HG02840 (cell line): ENCODE results near the gene EHMT1.
"Not testable (repeated sequence)": the region's sequence is repeated elsewhere in the genome, so short reads cannot be mapped to it uniquely, and the experiment has no call there.

Experiments used
- ATAC-seq: cut with Tn5 transposase; IDR thresholded peaks from one replicate; pipeline ENCODE4 v1.9.1; 2021; ENCODE audit warnings: mild to moderate bottlenecking, moderate library complexity, moderate number of reproducible peaks; ENCODE audit not compliant: unreplicated experiment, low FRiP score

Gene EHMT1

DNA sequence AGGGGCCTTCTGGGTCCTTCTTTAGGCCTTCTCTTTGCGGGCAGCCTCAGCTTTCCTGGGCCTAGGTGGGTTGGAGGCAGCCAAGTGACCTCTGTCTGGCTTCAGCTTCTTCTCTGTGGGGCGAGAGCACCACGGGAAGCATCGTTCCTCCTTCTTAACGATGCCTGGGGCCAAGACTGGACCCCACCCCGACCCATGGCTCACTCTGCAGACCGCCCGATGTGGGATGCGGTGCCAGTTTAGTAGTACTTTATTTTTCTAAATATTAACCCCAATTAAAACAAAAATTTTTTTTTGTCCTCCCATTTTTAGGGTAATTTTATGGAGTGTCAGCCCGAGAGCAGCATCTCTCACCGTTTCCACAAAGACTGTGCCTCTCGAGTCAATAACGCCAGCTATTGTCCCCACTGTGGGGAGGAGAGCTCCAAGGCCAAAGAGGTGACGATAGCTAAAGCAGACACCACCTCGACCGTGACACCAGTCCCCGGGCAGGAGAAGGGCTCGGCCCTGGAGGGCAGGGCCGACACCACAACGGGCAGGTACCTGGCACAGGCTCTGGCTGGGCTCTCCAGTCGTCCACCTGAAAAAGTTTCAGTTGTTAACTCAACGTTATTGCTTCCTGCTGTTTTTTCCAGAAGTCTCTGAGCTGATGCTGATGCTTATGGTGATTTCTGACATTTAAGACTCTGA is 157.6 kb downstream of the EHMT1 start:
- ATAC-seq: no peak

GRCh38 chr9:137777761-137778160 is 159.0 kb downstream of the EHMT1 start:
- ATAC-seq: no peak

DNA sequence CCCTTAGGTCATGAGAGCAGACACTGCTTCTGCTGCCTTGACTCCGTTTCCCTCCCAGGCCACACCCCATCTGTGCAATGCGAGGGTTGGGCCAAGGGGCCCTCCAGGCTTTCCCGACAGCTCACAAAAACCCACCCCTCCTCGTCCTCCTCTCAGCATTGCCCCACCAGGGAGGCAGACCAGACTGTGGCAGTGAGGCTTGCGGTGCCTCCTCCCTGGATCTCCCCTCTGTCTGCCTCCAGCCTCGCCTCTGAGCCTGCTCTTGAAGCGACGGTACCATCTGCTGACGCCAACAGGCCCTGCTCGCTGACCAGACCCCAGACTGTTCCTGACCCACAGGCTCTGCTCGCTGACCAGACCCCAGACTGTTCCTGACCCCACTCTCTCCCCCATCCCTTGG is 159.5 kb downstream of the EHMT1 start:
- ATAC-seq: no peak

- ATAC-seq: no peak
These were observed 160.1 kb downstream of the EHMT1 start for GRCh38 chr9:137778914-137779313.

- ATAC-seq: not testable (repeated sequence)
These were observed 161.2 kb downstream of the EHMT1 start for GRCh38 chr9:137780031-137780430.

GRCh38 chr9:137781906-137782585 is 163.2 kb downstream of the EHMT1 start:
- ATAC-seq: no peak

GRCh38 chr9:137783521-137783920 is 164.7 kb downstream of the EHMT1 start:
- ATAC-seq: no peak

- no peak for ATAC-seq
These were observed 165.2 kb downstream of the EHMT1 start for GRCh38 chr9:137784046-137784445.

- ATAC-seq: no peak
These were observed 166.1 kb downstream of the EHMT1 start for GRCh38 chr9:137784641-137785513.

DNA sequence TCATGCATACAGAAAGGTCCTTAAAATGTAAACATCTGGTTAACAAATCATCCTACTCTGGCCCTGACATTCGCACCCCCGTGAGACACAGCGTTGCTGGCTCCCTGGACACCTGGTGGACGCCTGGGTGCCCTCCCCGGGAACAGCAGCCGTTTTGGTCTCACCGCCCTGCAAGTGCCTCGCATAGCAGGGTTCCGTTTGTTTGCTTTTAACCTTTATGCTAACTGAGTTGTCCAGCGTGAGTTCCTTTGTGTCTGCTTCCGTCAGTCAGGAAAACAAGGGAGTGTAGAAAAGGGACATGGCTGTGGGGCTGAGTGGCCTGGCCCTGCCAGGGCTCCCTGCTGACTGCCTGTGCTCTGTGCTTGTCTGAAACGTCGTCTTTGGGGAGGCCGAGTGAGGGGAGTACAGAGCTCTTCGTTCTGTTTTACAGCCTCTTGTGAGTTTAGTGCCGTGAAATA is 166.9 kb downstream of the EHMT1 start:
- no peak for ATAC-seq

- ATAC-seq: no peak
These were observed 167.7 kb downstream of the EHMT1 start for GRCh38 chr9:137786511-137786920.

- ATAC-seq: no peak
These were observed 168.6 kb downstream of the EHMT1 start for GRCh38 chr9:137787381-137787780.

GRCh38 chr9:137787786-137788505 is 169.1 kb downstream of the EHMT1 start:
- ATAC-seq: no peak

- ATAC-seq: no peak
These were observed 169.9 kb downstream of the EHMT1 start for GRCh38 chr9:137788561-137789294.

DNA sequence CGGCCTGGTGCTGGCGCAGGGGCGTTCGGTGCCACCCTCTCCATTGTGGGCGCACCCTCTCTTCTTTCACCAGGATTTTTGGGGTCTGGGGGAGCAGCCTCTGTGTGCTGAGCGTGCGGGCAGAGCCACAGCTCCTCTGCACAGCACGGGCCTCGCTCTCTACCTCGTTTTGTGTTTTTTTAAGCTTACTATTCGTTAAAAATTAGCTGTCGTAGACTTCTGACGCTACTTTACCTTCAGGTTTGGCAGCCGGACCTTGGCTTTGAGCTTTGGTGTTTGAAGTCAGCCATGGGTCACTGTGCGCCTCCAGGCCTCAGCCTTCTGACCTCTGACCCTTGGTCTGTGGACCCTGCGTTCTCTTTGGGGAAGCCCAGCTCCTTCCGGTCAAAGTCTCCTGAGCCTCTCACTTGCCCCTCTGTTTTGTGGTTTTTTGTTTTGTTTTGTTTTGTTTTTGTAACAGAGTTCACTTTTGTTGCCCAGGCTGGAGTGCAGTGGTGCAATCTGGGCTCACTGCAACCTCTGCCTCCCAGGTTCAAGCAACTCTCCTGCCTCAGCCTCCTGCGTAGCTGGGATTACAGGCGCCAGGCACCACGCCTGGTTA is 170.6 kb downstream of the EHMT1 start:
- no peak for ATAC-seq

DNA sequence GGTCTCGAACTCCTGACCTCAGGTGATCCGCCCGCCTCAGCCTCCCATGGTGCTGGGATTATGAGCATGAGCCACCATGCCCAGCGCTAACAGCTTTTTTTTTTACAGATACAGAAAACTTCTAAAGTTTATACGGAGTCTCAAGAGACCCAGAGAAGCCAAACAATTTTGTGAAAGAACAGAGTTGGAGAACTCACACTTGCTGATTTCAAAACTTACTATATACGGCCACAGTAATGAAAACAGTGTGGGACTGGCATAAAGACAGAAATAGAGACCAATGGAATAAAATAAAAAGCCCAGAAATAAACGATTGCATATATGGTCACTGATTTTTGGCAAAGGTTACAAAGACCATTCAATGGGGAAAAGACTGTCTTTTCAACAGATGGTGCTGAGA is 173.1 kb downstream of the EHMT1 start:
- ATAC-seq: no peak

- ATAC-seq: no peak
These were observed 174.5 kb downstream of the EHMT1 start for GRCh38 chr9:137793196-137793841.

GRCh38 chr9:137795156-137795666 is 176.4 kb downstream of the EHMT1 start:
- ATAC-seq: no peak
